Epithelial cell of esophagus (primary cell): ENCODE data around the gene ST14.
"Not testable (repeated sequence)": the region's sequence is repeated elsewhere in the genome, so short reads cannot be mapped to it uniquely, and the experiment has no call there.

Source experiments
- DNase-seq: peaks from one replicate; pipeline ENCODE4 v3.0.0; 2010; ENCODE audit warnings: low read depth
- H3K4me3 ChIP-seq: 2 replicates; pipeline ENCODE4 v1.5.1; 2011; ENCODE audit warnings: mild to moderate bottlenecking, low read length, control low read depth
- CTCF ChIP-seq: IDR thresholded peaks from 2 replicates; pipeline ENCODE4 v1.5.1; 2011; ENCODE audit warnings: low read depth, mild to moderate bottlenecking, low read length, control low read depth, inconsistent platforms; ENCODE audit not compliant: insufficient read depth; ENCODE audit errors: missing control alignments

The ST14 gene

GRCh38 chr11:130227373-130227772 is 67.8 kb downstream of the ST14 start:
- DNase-seq, result no peak
- no peak overlapping the region for H3K4me3 ChIP-seq
- no peak for TF ChIP-seq CTCF

- H3K4me3 ChIP-seq, result not testable (repeated sequence)
Measured at GRCh38 chr11:130233486-130233885, 73.9 kb downstream of the ST14 start.

GRCh38 chr11:130233888-130234287 is 74.3 kb downstream of the ST14 start:
- H3K4me3 ChIP-seq, DNase-seq: not testable (repeated sequence)

More at GRCh38 chr11:130233486-130233885, 73.9 kb downstream of the ST14 start:
- DNase-seq, result not testable (repeated sequence)

GRCh38 chr11:130234315-130234714 is 74.7 kb downstream of the ST14 start:
- H3K4me3 ChIP-seq, result no peak overlapping the region
- TF ChIP-seq CTCF, result no peak
- DNase-seq, result no peak

- TF ChIP-seq CTCF, result no peak
- H3K4me3 ChIP-seq, result no peak overlapping the region
- DNase-seq, result no peak
Measured at GRCh38 chr11:130237282-130238006, 77.9 kb downstream of the ST14 start.

GRCh38 chr11:130241713-130242112 is 82.1 kb downstream of the ST14 start:
- TF ChIP-seq CTCF, result no peak
- no peak overlapping the region for H3K4me3 ChIP-seq
- DNase-seq, result no peak

- no peak for TF ChIP-seq CTCF
- no peak overlapping the region for H3K4me3 ChIP-seq
Measured at GRCh38 chr11:130243816-130244215, 84.2 kb downstream of the ST14 start.

GRCh38 chr11:130244848-130245247 is 85.3 kb downstream of the ST14 start:
- DNase-seq, result no peak
- no peak for TF ChIP-seq CTCF
- H3K4me3 ChIP-seq, result no peak overlapping the region

More at GRCh38 chr11:130243816-130244215, 84.2 kb downstream of the ST14 start:
- no peak for DNase-seq

- DNase-seq, H3K4me3 ChIP-seq: not testable (repeated sequence)
Measured at GRCh38 chr11:130245375-130245774, 85.8 kb downstream of the ST14 start.
